CD4-positive, alpha-beta T cell treated with Interleukin-15 for 1 hour (primary cell): ENCODE measurements around the gene MAGI2.

ENCODE experiments used
- DNase-seq: peaks from one replicate; pipeline ENCODE4 v3.0.0-alpha.2; 2020

MAGI2 gene

DNA sequence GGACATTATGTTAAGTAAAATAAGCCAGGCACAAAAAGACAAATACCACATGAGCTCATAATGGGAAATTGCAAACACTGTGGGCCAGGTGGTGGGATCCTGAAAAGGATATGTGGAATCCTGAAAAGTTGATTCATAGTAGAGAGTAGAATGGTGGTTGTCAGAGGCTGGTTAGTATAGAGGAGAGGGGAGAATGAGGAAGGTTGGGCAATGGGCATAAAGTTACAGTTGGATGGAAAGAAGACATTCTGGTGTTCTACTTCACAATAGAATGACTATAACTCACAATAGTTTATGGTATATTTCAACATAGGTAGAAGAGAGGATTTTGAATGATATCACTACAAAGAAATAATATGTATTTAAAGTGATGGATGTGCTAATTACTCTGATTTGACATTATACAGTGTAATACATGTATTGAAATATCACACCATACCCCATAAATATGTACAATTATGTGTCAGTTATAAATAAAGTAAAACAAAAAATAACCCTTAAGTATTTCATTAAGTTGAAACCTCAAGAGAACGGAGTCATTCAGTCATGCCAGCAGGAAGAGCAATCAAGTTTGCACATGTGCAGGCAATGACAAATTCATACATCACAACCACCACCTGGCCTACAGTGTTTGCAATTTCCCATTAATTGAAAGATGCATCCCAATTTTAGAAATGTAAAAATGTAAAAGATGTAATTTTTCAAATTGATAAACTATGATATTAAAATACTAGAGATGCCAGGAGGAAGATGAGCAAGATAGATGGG lies 156.7 kb downstream of the MAGI2 start:
- DNase-seq: no peak

DNA sequence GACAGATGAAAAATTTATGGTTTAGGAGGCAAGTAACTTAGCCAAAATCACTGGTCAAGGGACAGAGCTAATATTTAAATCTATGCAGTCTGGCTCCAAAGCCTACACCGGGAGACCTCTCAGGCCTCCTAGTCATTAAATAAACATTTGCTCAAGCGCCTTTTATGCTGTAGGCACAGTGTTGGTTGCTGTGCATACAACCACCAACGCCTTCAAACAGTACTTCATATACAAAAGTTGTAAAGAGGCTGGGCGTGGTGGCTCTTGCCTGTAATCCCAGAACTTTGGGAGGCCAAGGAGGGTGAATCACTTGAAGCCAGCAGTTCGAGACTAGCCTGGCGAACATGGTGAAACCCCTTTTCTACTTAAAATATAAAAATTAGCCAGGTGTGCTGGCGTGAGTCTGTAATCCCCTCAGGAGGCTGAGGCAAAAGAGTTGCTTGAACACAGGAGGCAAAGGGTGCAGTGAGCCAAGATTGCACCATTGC lies 159.8 kb downstream of the MAGI2 start:
- no peak for DNase-seq

DNA sequence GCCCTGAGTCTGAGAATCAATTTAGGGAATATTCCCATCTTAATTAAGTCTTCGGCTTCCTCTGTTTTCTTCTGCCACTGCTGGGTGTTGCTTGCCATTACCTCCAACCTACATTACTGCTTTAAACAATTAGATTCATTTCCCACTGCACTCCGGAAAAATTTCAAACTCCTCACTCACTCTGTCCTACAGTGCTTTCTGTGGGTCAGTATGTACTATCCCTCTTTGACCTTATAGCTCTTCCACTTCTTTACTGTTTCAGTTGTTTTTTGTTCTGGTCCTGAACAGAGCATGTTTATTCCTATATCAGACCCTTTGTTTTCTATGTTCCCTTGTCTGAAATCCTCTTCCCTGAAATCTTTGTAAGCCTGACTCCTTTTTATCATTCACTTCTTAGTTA lies 160.6 kb downstream of the MAGI2 start:
- no peak for DNase-seq

DNA sequence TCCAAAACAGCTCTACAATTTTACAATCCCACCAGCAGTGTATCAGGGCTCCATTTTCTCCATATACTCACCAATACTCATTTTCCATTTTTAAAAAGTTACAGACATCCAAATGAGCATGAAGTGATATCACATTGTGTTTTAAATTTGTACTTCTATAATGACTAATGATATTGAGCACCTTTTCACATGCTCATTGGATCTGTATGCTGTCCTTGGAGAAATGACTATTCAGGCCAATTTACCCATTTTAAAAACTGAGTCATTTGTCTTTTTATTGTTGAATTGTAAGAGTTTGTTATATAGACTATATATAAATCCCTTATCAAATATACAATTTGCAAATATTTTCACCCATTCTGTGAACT lies 162.0 kb downstream of the MAGI2 start:
- no peak for DNase-seq

DNA sequence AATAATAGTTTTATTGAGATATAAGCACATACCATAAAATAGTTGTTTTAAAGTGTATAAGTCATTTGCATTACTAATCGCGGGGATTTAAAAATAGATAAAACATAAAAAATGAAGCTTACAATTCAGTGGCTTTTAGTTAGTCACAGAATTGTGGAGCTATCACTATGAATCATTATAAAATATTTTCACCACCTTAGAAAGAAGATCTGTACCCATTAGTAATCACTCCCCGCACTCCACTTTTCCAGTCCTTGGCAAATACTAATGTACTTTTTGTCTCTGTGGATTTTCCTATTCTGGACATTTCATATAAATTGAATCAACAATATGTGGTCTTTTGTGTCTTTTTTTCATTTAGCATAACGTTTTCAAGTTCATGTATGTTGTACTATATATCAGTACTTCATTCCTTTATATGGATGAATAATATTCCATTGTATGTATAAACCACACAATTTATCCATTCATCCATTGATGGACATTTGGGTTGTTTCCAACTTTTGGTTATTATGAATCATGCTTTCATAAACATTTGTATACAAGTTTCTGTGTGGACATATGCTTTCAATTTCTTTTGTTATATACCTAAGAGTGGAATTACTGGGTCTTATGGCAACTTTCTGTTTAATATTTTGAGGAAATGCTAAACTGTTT lies 162.5 kb downstream of the MAGI2 start:
- DNase-seq: no peak

DNA sequence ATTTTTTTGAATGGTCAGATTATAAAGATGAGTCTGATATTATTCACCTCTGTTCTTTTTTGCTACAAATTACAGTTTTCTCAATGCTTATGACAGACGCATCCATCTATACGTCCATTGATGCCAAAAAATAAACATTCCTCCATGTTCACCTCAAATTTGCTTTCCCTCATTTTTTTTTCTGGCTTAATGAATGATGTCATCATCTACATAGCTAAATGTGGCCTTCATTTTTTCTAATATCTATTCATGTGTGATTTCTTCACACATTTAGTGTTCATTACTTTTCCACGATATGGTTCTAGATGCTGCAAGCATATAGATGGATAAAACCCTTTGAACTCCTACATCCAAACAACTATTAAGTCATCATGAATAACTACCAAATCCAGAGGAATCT lies 163.1 kb downstream of the MAGI2 start:
- DNase-seq: no peak

DNA sequence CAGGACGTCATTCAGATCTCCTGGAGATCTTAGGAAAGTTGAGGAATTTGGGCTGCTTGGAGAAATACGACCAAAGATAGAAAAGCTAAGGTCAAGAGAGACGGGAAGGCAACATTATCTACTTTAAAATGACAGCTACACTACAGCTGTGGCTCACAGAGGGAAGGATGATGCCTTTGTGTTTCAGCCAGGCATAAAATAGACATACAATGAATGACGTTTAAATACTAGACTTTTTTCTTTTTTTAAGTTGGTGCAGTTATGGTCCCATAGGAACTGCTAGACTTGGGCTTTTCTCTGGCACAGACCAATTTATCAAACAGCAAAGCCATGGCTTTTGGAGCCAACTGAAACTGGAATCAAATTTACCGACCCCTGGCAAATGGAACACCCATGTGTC lies 164.8 kb downstream of the MAGI2 start:
- DNase-seq: no peak

DNA sequence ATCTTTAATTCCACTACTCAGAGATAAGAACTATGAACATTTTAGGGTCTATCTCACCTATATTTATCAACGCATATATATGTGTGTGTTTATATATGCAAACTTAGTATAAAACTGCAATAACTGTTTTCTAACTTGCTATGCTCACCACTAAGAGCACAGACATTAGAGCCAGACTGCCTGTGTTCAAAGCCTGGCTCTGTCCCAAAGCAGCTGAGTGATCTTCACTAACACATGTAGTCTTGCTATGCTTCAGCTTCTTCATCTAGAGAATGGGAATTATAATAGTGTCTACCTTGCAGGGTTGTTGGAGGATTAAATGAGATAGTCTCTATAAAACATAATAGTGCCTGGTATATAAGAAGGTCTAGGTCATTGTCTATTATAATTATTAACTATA lies 165.5 kb downstream of the MAGI2 start:
- DNase-seq: no peak

DNA sequence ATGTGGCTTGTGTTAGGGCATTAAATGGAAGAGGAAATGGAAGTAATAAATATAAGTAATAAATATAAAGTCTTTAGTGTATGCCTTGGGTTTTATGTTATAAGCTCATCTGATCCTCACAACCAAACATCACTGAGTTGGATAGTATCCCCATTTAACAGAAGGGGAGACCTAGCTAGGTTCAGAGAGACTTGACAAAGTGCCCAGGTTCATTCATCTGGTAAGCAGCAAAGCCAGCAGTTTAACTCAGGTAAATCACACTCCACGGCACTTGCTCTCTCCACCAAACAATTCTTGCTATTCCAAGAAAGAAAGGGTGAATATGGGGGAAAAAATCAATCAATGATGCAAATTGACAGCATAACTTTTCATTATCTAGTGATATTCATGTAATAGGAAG lies 167.3 kb downstream of the MAGI2 start:
- DNase-seq: no peak

DNA sequence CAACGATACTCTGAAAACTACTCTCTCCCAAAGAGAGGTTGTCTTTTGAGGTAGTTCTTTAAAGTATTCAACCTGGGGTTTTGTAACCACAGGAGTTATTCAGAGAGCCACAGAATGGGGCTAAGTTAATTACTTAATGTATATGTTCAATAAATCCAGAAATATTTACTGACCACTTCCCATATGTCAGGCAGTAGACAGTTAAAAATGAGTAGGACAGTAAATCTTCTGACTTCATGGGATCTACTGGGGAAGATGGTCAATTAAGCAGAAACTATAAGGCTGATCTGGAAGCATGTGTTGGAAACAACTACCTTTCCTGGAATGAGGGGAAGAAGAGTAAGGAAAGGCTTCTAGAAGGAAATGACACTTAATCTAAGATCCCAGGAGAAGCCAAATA lies 167.7 kb downstream of the MAGI2 start:
- no peak for DNase-seq

DNA sequence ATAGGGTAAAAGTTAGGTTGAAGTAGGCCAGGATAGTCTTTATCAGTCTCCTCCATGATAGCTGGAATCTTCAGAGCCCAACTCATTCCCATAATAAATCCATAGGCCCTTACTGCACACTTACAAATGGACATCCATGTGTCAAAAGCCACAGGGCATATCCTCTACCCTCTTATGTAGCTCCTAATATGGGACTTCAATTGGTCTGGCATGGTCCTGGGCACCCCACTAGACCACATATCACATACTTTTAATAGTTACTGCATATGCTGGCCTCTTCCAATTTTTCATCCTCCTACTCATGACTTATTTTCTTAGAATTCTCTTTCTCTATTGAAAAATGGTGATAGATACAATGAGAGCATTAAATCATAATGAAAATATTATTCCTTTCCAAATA lies 169.3 kb downstream of the MAGI2 start:
- no peak for DNase-seq

DNA sequence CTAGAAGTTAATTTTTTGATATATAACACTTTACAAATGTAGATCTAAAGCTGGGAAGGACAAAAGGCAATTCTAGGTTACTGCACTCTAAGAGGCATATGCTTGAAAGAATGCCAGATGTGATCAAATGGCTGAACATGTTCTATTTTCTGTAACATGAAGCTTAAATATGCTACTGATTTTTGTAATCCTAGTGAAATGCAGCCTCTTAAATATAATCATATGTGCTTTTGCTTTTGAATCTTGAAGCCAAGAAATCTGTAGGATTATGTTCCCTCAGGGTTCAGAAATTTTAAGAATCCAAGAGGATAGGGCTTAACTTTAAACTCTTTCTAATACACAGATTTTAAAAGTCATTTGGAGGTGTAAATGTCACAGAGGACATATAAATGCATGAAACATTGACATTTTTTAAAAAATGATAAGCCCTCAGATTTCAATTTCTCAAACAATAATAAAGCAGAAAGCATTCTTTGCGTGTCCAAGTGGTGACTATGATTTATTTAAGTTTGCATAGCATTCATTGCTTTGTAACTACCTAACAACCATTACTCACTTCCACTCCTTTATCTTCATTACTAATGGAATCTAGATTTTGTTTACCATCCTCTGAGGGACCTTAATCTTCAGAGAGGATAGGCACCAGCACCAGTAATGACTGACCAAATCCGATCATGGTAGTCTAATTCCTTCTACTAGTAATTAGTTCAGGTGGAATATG lies 170.4 kb downstream of the MAGI2 start:
- no peak for DNase-seq

DNA sequence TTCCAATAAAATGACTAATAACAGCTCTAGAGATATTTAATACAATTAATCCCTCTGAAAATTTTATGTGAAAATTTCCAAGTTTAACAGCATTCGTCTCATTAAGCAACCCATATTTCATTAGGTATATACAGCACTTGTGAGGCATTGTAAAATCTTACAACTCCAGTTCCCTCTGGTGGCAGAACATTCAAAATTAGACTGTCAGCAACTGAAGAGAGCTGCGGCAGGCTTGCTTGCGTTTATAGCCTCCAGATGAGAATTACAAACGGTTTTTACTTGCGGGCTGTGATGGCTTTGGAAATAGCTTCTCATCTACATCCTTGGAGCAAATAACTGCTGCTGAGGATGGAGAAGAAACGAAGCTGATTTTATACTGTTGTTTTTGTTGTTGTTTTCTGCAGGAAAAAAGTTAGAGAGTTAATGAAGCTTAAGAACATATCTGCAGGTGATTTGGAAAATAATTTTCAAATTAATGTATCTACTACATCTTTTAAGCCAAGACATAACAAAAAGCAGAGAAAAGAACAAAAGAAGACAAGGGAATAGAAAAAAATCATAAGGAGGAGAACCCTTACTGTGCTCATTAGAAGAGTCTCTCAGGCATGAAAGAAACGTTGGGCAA lies 171.3 kb downstream of the MAGI2 start:
- DNase-seq: no peak

DNA sequence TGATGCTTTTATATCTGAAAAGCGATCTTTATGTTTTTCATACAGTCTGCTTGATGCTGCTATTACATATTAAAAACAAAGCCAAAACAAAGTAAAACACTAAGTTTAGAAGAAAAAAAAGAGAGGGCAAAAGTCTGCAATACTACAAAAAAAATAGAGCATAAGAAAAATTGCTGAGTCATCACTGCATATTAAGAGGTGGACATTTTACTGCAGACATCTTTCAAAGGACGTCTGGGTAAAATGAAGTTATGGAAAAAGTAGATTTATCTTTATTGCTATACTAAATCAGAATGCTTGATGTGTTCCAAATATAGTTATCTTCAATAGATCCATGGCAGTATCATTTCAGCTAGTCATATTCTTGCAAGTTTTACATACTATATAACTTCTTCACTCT lies 172.0 kb downstream of the MAGI2 start:
- DNase-seq: no peak

DNA sequence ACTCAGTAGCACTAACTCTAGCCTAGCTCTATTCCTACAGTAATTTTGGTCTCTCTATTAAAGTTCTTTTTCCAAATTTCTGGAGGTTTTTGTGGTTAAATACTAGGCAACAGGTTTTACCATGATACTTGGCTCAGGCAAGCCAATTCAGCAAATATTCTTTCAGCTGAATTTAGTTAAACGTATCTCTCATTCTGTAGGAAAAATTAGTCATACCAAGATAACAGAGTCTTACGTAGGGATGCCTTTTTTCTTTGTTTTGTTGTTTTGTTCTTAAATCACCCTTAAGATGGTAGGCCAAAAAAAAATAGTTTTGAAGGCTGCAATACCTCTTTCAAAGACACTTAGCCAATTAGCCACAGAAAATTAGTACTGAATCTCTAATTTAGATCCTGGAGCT lies 180.5 kb downstream of the MAGI2 start:
- DNase-seq: no peak

DNA sequence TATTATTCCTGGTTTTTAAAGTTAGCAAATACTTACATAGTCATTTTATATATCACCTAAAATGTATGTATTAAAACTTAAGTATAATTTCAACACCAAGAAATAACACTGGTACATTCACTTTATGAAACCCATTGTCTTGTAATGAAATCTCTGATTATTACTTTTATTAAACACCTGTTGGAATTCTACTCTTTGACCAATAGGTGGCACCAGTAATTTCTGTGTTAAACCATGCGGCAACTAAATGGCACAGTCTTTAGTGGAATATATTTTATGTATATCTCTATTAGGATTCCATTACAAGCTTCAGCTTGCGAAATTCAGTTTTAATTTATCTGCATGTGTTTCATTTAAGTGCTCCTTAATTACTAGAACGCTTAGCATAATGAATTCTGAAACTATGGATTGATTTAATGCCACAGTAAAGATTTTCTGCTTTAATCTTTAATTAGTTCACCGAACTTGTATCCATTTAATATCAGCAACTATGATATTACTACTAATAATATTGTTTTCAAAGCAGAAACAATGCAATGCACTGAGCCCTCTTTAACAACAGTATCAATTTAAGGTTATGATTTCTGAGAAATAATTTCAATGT lies 181.3 kb downstream of the MAGI2 start:
- DNase-seq: no peak

DNA sequence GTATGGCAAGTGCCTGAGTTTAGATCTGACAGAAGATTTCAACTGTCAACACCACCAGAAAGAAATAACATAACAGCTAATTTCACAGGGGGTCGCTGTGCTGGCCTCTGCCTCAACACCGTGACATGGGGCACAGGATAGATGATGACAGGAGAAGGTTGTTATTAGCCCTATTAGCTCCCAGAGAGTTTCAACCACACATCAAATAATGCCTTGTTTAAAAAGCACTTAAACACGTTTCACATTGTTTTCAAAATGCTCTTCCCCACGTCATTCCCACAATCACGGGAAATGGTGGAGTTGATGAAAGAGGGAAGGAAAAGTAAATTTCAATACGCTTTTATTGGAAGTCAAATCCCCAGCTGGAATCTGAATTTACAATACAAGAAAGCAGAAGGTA lies 184.7 kb downstream of the MAGI2 start:
- DNase-seq: no peak

DNA sequence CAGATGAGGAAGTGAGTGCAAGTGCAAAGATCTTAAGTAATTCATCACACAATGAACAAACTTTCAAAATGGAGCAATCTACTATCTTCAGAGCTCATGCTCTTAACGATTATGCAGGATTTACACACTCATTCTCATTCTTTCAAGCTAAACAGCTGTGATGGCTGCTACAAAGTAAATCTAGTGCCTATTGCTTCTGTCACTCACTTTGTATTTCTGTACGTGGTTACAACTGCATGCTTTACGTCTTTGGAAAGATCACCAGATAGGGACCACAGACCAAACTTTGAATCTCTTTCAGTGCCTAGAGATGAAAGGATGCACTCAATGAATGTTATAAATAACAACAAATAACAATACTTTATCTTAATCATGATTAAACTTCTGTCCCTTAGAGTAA lies 194.6 kb downstream of the MAGI2 start:
- no peak for DNase-seq

DNA sequence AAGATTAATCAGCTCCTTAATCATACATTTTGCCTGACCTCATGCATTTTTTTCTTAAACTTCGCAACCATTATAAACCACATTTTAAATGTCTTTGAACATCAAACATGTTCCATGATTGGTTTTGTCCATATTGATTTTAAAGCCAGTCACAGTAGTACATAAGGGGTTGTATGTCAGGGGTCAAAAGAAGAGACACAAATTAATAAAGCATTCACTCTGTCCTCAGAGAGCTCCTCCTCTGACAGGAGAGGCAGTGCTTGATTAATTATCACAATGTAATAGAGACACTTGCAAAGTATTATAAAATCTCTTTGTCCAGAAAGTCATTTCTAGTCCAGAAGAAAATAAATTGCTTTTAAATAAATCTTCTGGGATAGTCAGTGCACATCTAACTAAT lies 195.5 kb downstream of the MAGI2 start:
- DNase-seq: no peak

DNA sequence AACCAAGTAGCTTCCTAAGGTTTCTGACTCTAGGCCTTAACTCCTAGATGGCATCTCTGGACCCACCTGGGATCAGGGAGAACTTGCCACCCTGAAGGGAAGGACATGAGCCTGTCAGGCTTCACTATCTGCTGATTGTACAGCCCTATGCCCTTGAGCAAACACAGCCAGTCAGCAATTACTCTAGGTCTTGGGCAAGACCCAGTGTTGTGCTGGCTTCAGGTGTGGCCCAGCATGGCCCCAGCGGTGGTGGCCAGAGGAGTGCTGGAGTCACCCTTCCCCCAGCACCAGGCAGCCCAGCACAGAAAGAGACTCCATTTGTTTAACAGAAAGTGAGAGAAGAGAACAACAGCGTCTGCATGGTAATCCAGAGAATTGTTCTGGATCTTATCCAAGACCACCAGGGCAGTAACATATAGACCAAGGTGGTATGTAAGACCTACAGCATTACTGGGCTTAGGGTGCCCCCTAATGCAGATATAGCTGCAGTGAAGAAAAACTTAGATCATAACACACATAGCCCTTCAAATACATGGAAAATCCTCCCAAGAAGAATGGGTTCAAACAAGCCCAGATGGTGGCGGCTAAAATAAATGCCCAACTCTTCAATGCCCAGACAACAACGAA lies 207.7 kb downstream of the MAGI2 start:
- no peak for DNase-seq

DNA sequence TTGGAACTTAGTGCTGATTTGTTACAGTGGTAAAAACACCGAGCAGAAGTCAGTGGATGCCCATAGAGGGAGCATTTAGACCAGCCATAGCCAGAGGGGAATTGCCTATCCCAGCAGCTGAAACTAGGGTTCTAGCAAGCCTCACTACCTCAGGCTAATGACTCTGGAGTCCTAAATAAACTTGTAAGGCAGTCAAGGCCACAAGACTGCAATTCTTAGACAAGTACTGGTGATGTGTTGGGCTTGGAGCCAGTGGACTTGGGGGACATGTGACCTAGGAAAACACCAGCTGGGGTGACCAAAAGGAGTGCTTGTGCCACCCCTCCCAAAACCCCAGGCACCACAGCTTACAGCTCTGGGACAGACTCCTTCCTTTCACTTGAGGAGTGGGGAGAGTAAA lies 209.0 kb downstream of the MAGI2 start:
- no peak for DNase-seq

DNA sequence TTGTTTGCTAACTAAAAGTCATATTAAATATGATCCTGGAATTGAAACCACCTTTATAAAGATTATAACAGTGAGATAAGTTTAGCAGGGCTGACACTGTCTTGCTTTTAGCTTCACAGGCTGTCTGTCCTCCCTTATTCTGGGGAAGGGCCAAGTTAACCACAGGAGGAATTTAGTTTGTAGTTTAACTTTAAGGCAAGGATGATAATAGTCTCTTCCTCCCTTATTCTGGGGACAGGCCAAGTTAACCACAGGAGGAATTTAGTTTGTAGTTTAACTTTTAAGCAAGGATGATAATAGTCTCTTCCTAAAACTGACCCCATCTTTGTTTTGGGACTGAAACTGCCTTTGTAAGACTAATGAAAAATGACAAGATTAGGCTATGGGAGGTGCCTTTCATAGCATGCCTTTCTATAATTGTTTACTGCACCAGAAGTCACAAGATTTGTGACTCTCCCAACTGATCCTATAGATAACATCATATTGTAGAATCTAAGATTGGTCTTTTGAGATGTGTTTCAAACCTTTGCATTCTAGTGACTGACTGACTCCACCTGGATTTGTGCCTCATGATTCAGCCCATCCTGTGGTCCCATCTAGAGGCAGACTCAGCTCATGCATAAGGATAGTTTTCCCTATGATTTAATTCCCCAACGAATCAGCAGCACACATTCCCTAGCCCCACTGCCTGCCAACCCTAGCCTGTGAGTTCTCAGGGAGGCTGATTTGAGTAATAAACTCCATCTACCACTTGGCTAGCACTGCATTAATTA lies 212.0 kb downstream of the MAGI2 start:
- DNase-seq: no peak
